ENCODE results near the gene INPP5E. TPM values are rescaled to one million over a fixed set of nuclear protein-coding genes. Genes with fewer than 3 reads are reported as not detected.
A peak's percentile ranks its signal among the peaks of the same experiment; 100 is the strongest.

Gene INPP5E
- total and polyA plus RNA-seq, 10 of the 15 experiments (the other 5 are each of a cell fraction or from before 2014, with no cell fraction given) = 0.24 to 16.0 (median 5.3) TPM

DNA sequence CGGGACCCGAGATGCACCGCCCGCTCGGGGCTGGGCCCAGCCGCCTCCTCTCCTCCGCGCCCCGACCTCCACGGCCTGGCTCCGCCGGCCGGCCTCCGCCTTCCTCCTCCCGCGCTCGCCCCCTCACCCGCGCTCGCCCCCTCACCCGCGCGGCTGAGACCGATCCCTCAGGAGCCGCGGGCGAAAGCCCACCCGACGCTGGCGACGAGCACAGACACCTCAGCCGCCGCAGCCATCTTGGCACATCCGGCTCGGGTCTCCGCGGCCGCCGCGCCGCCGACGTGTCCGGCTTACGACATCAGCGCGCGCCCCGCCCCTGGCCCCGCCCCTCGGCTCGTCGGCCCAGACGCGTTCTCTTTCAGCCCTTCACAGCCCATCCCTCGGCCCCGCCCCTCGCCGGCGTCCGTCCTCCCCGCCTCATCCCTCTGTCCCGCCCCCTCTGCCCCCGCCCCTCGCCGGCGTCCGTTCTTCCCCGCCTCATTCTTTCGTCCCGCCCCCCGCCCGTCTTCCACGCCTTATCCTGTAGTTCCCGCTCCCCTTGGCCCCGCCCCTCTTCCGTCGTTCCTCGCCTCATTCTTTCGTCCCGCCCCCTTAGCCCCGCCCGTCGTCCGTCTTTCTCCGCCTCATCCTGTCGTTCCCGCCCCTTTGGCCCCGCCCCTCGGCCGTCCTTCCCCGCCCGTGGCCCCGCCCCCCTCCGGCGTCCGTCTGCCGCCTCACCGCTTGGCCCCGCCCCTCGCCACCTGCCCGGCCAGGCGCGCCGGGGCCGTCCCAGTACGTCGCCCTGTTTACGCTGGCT is 43.3 kb upstream of the INPP5E start, which contains the start of gene SEC16A (continued):
- TF ChIP-seq JUNB (IDR thresholded peaks at IDR 0.05) (no peak), ASH2L (IDR thresholded peaks at IDR 0.05; ENCODE audit: borderline replicate concordance, low read depth) (no peak; the same call in 1 of the 2 replicates), SIN3A (IDR thresholded peaks at IDR 0.05; ENCODE audit: low read depth, low read length) (no peak), SREBF1 (IDR thresholded peaks at IDR 0.05; ENCODE audit: low read length) (no peak), CBFB (IDR thresholded peaks at IDR 0.05; ENCODE audit: low read depth) (no peak), KDM1A (IDR thresholded peaks at IDR 0.05; ENCODE audit: borderline replicate concordance) (no peak), RCOR1 (conservative IDR thresholded peaks at IDR 0.05; ENCODE audit: low read depth, low read length) (no peak), TBL1XR1 (IDR thresholded peaks at IDR 0.05; ENCODE audit: low read depth, low read length) (no peak), RBBP5 (conservative IDR thresholded peaks at IDR 0.05) (no peak), ZNF207 (IDR thresholded peaks at IDR 0.05; ENCODE audit: borderline replicate concordance) (0 out of 2 replicates have a peak, but pooled peaks have one; percentile 67), KLF5 (IDR thresholded peaks at IDR 0.05; ENCODE audit: partially characterized antibody) (no peak), POLR2AphosphoS5 (IDR thresholded peaks at IDR 0.05; ENCODE audit: low read length) (peak; percentile 77), SMC3 (IDR thresholded peaks at IDR 0.05; ENCODE audit: borderline replicate concordance, low read length) (no peak), IRF4 (IDR thresholded peaks at IDR 0.05; ENCODE audit: low read depth, low read length) (no peak), CREB1 (IDR thresholded peaks at IDR 0.05; ENCODE audit: low read depth) (peak; percentile 99), CHD2 (IDR thresholded peaks at IDR 0.05; ENCODE audit: borderline replicate concordance, low read depth, low read length) (no peak), HDAC6 (IDR thresholded peaks at IDR 0.05; ENCODE audit: unreplicated experiment) (no peak), PKNOX1 (IDR thresholded peaks at IDR 0.05) (no peak), SUZ12 (IDR thresholded peaks at IDR 0.05; ENCODE audit: unreplicated experiment) (no peak), RAD51 (IDR thresholded peaks at IDR 0.05) (no peak), ZBTB4 (CRISPR knock-in tag; IDR thresholded peaks at IDR 0.05) (no peak)
- TF ChIP-seq, protein P1, sequence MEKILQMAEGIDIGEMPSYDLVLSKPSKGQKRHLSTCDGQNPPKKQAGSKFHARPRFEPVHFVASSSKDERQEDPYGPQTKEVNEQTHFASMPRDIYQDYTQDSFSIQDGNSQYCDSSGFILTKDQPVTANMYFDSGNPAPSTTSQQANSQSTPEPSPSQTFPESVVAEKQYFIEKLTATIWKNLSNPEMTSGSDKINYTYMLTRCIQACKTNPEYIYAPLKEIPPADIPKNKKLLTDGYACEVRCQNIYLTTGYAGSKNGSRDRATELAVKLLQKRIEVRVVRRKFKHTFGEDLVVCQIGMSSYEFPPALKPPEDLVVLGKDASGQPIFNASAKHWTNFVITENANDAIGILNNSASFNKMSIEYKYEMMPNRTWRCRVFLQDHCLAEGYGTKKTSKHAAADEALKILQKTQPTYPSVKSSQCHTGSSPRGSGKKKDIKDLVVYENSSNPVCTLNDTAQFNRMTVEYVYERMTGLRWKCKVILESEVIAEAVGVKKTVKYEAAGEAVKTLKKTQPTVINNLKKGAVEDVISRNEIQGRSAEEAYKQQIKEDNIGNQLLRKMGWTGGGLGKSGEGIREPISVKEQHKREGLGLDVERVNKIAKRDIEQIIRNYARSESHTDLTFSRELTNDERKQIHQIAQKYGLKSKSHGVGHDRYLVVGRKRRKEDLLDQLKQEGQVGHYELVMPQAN (conservative IDR thresholded peaks at IDR 0.05) = peak; percentile 91
- TF ChIP-seq, protein P2, sequence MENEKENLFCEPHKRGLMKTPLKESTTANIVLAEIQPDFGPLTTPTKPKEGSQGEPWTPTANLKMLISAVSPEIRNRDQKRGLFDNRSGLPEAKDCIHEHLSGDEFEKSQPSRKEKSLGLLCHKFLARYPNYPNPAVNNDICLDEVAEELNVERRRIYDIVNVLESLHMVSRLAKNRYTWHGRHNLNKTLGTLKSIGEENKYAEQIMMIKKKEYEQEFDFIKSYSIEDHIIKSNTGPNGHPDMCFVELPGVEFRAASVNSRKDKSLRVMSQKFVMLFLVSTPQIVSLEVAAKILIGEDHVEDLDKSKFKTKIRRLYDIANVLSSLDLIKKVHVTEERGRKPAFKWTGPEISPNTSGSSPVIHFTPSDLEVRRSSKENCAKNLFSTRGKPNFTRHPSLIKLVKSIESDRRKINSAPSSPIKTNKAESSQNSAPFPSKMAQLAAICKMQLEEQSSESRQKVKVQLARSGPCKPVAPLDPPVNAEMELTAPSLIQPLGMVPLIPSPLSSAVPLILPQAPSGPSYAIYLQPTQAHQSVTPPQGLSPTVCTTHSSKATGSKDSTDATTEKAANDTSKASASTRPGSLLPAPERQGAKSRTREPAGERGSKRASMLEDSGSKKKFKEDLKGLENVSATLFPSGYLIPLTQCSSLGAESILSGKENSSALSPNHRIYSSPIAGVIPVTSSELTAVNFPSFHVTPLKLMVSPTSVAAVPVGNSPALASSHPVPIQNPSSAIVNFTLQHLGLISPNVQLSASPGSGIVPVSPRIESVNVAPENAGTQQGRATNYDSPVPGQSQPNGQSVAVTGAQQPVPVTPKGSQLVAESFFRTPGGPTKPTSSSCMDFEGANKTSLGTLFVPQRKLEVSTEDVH (IDR thresholded peaks at IDR 0.05; ENCODE audit: low read depth, partially characterized antibody) = no peak

Measured in GM12878 (cell line).